Adrenal gland (tissue), 12 donors: ENCODE results near the gene IL10. TPM values are rescaled to one million over a fixed set of nuclear protein-coding genes. Genes with fewer than 3 reads are reported as not detected.
A peak's percentile ranks its signal among the peaks of the same experiment; 100 is the strongest.

Experiments used
- DNase-seq, 7 donors: peaks; one replicate each; pipeline ENCODE4 v3.0.0-alpha.2; 2019 to 2020
- H3K27ac ChIP-seq, 5 donors: fragments of 200-600 bp; sonication (generic) in 4 of 5; 1 replicate in 3 of 5; 2 replicates in 2 of 5; pipeline versions ENCODE4 v1.5.1 to v1.8.0; 2016 to 2020; ENCODE audit warnings: mild to moderate bottlenecking in 1 of 5
- H3K27me3 ChIP-seq: fragments of 200-600 bp; 2 replicates; pipeline ENCODE4 v1.8.0; 2021
- H3K36me3 ChIP-seq, 2 donors: fragments of 200-600 bp; replicated peaks in 1 of 2; 1 replicate in 1 of 2; 2 replicates in 1 of 2; pipeline versions ENCODE4 v1.5.1 to v1.8.0; 2018 to 2022
- H3K4me1 ChIP-seq, 2 donors: fragments of 200-600 bp; replicated peaks in 1 of 2; 1 replicate in 1 of 2; 2 replicates in 1 of 2; pipeline versions ENCODE4 v1.5.1 to v1.8.0; 2018 to 2021
- H3K4me3 ChIP-seq, 4 donors: fragments of 200-600 bp; sonication (generic) in 3 of 4; one replicate each; pipeline ENCODE4 v1.5.1; 2016 to 2018
- H3K9me3 ChIP-seq, 3 donors: fragments of 200-600 bp; sonication (generic) in 1 of 3; replicated peaks in 1 of 3; 1 replicate in 2 of 3; 2 replicates in 1 of 3; pipeline versions ENCODE4 v1.5.1 to v1.8.0; 2016 to 2021
- CTCF ChIP-seq, 6 experiments: fragments of 450-650 bp in 4 of 6; fragments of 200-600 bp in 2 of 6; sonication (generic) in 1 of 6; IDR thresholded peaks; 1 replicate in 5 of 6; 2 replicates in 1 of 6; pipeline versions ENCODE4 v1.5.1 to v1.8.0; 2016 to 2021; ENCODE audit warnings: antibody characterized with exemption in 6 of 6, mild to moderate bottlenecking in 2 of 6, moderate library complexity in 1 of 6
- POLR2A ChIP-seq, 2 donors: fragments of 450-650 bp; IDR thresholded peaks; one replicate each; pipeline ENCODE4 v1.6.1; 2017; ENCODE audit warnings: antibody characterized with exemption in 2 of 2, mild to moderate bottlenecking in 2 of 2, moderate library complexity in 1 of 2
- WGBS, 4 donors: extraction: QIAGEN DNeasy Blood & Tissue Kit in 2 of 4; methylation state at CpG; one replicate each; pipeline versions ENCODE4 v1.1.5 to v1.1.7; 2013 to 2017; 5-methylcytosine and 5-hydroxymethylcytosine counted together
- intact Hi-C, 2 donors: fragments of 100-400 bp; cut with DNase I; formaldehyde crosslinking; loops; one replicate each; pipeline versions ENCODE4 v1.14.1 to v1.15.0; 2022 to 2023
- polyA plus RNA-seq, 3 donors: library from polyadenylated mRNA; stranded (reverse); fragments of 200-250 nt in 2 of 3; fragments of 350-450 nt in 1 of 3; fragmentation: Illumina TruSeq in 1 of 3; extraction: RNeasy Lipid Tissue Mini Kit (QIAGEN cat#74804) in 1 of 3; gene quantifications; one replicate each; pipeline ENCODE4 v1.2.3, GENCODE V29; 2013 to 2014
- total RNA-seq, 9 donors: library from RNA; depleted of rRNA in 4 of 9; stranded (reverse); fragments of >200 nt in 4 of 9; fragments of 120-200 nt in 1 of 9; fragmentation: NEBNext Ultra II Directional in 1 of 9; extraction: Animal tissue kit (Norgen Biotek cat#: 25700) in 1 of 9; gene quantifications; one replicate each; pipeline versions ENCODE4 v1.1.0 to v1.2.4, GENCODE V29; 2013 to 2023
- donor health status: healthy with polysubstance abuse.
- donor health status: Bipolar disorder and iron deficiency.
- donor health status: DM: yes; HTN: yes; CAD: no.
- donor health status: DM: no; HTN: no; CAD: no.
- donor health status: DM: no; HTN: no; CAD: no.
- donor health status: DM: yes; HTN: yes; CAD: no.

Gene IL10
- total and polyA plus RNA-seq, 12 donors: 0.33 to 8.5 (median 2.9) TPM

DNA sequence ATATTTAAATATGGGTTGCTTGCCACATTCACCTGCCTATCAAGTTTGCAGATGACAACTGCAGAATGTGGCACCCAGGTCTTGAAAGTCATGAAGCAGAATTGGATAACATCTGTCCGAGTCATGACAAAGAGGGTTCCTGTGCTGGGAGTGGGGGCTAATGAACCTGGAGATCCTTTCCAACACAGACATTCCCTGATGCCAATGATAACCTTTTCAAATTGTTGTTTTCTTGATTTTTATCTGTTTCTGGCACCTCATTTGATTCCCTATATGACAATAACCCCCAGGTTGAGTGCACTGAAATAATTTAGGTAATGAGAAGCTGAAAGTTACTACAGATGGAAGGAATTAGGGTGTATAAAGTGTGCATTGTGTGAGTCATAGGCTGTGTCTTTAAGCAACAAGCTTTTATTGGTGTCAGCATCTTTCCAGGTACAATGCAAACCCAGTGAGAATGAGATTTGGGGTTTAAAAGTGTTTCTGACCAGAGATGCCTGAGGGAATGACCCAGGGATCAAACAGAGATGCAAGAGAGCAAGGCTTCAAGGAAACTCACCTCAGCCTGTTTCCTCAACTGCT, 32.0 kb upstream of the IL10 start:
- 56 to 94% (median 80%) methylated on average over 1 of the region's 1 CpG for WGBS, 4 donors
- no peaks in the 10 kb centered on the region for H3K4me1 ChIP-seq
- no peaks in the 10 kb centered on the region for H3K36me3 ChIP-seq
- no peak for DNase-seq
- TF ChIP-seq CTCF (IDR thresholded peaks at IDR 0.05): no peak
- TF ChIP-seq POLR2A (IDR thresholded peaks at IDR 0.05): no peak
- no peaks in the 10 kb centered on the region for H3K9me3 ChIP-seq
- peaks cover 3% of the 10 kb centered on the region for H3K27me3 ChIP-seq
- intact Hi-C loops: loop anchor here in 1 of 2 donors (10.0 kb wide), 1 partner anchor 69 kb away; no protein-coding TSS in a partner anchor
- no peak overlapping the region for H3K27ac ChIP-seq
- H3K4me3 ChIP-seq: no peak overlapping the region

- Histone ChIP-seq H3K36me3 (no peaks in the 10 kb centered on the region), H3K4me3 (no peak overlapping the region), H3K27me3 (peaks cover 4% of the 10 kb centered on the region), H3K27ac (no peak overlapping the region), H3K4me1 (no peaks in the 10 kb centered on the region), H3K9me3 (no peaks in the 10 kb centered on the region)
- TF ChIP-seq POLR2A (IDR thresholded peaks at IDR 0.05) (no peak), CTCF (IDR thresholded peaks at IDR 0.05) (no peak)
- intact Hi-C loops: loop anchor here in 1 of 2 donors (10.0 kb wide), 1 partner anchor 68 kb away; no protein-coding TSS in a partner anchor
- WGBS, 4 donors: 86 to 96% (median 87%) methylated on average over 8 of the region's 8 CpGs
- DNase-seq: peak in 1 of 7 donors; percentile 6
These were observed 31.0 kb upstream of the IL10 start for GRCh38 chr1:206803221-206803730.

GRCh38 chr1:206802401-206802800, 30.1 kb upstream of the IL10 start:
- no peak for DNase-seq
- intact Hi-C loops: loop anchor here in 1 of 2 donors (10.0 kb wide), 1 partner anchor 68 kb away; no protein-coding TSS in a partner anchor
- Histone ChIP-seq H3K9me3 (no peaks in the 10 kb centered on the region), H3K27me3 (peaks cover 4% of the 10 kb centered on the region), H3K4me1 (peaks cover 4 to 7% of the 10 kb centered on the region in 2 donors), H3K27ac (no peak overlapping the region), H3K4me3 (no peak overlapping the region), H3K36me3 (no peaks in the 10 kb centered on the region)
- WGBS, 4 donors: 63 to 81% (median 71%) methylated on average over 4 of the region's 4 CpGs
- no peak for TF ChIP-seq POLR2A (IDR thresholded peaks at IDR 0.05)
- TF ChIP-seq CTCF (IDR thresholded peaks at IDR 0.05): no peak

DNA sequence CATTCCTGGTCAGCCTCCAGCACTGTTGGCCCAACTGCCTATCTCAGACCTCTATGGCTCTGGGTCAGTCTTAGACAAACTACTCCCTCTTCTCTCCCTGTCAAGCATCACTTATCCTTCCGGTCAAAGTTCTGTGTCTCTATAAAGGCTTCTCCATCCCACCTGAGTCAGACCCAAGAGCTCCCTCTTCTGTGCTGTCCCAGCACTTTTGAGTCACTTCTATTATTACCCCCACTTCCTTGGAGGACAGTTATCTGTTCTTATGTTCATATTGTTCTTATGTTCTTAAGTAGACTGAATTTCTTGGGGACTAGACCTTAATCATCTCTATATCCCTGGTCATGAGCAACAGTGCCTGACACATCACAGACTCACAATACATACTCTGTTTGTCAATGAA, 29.2 kb upstream of the IL10 start:
- intact Hi-C loops: loop anchor here in 1 of 2 donors (10.0 kb wide), 1 partner anchor 67 kb away; no protein-coding TSS in a partner anchor
- DNase-seq: no peak
- Histone ChIP-seq H3K27ac (no peak overlapping the region), H3K9me3 (no peaks in the 10 kb centered on the region), H3K36me3 (no peaks in the 10 kb centered on the region), H3K27me3 (peaks cover 4% of the 10 kb centered on the region), H3K4me1 (peaks cover 5 to 7% of the 10 kb centered on the region in 2 donors), H3K4me3 (no peak overlapping the region)
- no peak for TF ChIP-seq CTCF (IDR thresholded peaks at IDR 0.05)
- no peak for TF ChIP-seq POLR2A (IDR thresholded peaks at IDR 0.05)
- 75 to 93% (median 86%) methylated on average over 1 of the region's 1 CpG for whole genome bisulfite sequencing, 4 donors
